Stimulated activated CD4-positive, alpha-beta T cell treated with anti-CD3 and anti-CD28 coated beads, Interleukin-1b, Interleukin-23, amount 100 ng/mL, for 4 hours (primary cell): Measurements from ENCODE around the gene PPP1R3A.

Source experiments
- DNase-seq, 2 donors: peaks; one replicate each; pipeline ENCODE4 v3.0.0-alpha.2; 2020; ENCODE audit warnings: low read depth in 2 of 2

PPP1R3A gene

DNA sequence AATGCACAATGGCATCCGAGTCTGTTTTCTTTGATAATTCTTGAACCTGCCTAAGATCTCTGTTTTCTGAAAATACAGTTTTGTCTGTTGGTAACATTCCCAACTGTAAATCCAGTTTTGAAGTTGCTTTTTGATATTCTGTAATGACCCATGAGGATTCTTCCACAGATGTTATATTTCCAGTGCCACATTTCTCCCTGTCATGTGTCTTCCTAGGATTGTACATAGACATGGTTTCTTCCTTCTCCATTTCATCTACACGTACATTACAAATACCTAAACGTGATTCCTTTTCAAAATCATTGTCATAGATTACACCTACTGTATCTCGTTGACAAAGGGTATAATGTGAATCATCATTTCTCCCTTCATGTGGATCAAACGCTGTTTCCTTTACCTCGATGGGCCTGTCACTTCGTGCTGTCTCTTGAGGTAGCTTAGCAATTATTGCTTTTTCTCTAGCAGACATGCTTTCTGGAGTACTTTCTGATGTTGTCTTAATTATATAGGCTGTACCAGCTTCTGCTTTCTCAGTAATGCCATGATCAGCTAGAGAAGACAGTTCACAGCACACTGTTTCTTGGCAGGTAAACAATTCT lies 40.3 kb downstream of the PPP1R3A start:
- no peak for DNase-seq

GRCh38 chr7:113875224-113875623 lies 43.6 kb downstream of the PPP1R3A start:
- DNase-seq, result no peak

DNA sequence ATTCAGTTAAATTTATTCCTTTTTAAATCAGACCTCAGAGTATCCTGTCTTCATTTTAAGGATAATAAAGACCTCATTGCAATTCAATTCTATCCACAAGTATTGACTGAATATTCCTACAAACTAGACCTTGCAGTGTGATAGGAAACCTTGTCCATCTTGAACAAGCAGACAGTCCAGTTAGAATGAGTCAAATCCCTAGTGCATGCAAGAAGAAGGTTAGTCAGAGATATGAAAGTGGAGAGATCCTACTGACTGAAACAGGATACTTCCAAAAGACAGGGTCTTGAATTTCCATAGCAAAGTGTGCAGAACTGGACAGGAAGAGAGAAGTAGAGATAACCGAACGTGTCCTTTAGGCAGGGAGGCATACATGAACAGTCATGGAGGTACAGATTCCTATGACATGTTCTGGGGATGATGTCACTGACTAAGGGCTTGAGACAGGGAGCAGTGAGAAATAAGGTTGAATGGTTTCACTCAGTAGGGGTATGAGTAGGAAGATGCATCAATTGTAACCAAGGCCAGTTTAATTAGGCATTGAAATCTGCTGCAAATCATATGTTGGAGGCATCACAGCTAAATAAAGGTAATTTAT lies 45.2 kb downstream of the PPP1R3A start:
- DNase-seq, result no peak

DNA sequence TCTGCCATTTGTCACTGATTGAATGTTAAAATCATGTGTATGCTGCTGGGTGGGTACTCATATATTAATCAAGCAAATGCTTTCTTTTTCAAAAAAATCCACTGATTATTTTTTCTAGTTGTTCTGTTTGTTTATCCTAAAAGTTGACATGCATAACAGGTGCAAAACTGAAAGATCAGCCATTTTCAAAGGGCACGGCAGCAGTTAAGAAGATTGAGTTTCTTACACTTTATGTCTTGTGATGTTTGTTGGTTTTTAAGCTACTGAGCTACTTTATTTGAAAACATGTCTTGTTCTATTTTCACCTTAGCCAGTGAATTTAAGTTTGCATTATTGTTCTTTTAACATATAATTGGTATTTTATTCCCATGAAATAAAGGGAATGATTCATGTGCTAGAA lies 45.8 kb downstream of the PPP1R3A start:
- no peak for DNase-seq

GRCh38 chr7:113867325-113867724 lies 51.5 kb downstream of the PPP1R3A start:
- DNase-seq, result no peak

- no peak for DNase-seq
These were observed 62.8 kb downstream of the PPP1R3A start for GRCh38 chr7:113856010-113856409.

- no peak for DNase-seq
These were observed 77.9 kb downstream of the PPP1R3A start for GRCh38 chr7:113840954-113841353.

- DNase-seq, result no peak
These were observed 83.4 kb downstream of the PPP1R3A start for GRCh38 chr7:113835367-113835766.

DNA sequence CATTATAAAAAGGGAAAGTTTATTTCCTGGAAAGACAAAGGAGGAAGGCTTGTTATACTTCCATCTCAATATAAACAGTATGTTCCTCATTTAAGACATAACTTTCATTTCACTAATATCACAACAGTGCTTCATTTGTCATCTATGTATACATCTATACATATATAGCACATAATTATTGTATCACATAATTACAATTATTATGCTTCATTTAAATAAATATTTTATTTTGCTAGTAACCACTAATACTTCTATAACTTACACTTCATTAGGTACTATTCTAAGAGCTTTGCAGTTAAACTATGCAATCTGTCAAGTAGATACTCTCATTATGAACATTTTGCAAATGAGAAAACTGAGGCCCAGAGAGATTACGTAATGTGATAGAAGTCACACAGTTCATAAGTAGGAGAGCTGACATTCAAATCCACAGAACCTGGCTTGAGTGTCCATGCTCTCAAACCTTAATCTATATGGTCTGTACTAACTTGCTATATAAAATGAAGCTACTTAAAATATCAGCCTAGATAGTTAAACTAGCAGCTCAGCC lies 86.5 kb downstream of the PPP1R3A start:
- DNase-seq, result no peak

DNA sequence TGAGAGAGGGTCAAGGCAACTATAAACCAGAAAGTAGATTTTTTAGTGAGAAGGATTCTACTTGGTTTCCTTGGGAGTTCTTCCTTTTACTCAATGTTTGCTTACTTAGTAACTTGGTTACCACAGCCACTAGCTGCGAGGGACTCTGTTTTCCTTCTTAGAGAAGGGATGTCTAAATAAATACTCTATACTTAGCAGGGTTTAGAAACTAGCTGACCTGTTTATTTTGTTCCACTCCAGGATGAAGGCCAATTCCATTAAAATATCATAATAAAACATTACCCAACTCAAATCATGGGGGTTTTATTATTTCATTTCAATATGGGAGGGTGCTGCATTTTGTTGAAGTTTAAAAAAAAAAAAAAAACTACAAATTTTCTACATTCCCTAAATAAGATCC lies 87.3 kb downstream of the PPP1R3A start:
- no peak for DNase-seq

DNA sequence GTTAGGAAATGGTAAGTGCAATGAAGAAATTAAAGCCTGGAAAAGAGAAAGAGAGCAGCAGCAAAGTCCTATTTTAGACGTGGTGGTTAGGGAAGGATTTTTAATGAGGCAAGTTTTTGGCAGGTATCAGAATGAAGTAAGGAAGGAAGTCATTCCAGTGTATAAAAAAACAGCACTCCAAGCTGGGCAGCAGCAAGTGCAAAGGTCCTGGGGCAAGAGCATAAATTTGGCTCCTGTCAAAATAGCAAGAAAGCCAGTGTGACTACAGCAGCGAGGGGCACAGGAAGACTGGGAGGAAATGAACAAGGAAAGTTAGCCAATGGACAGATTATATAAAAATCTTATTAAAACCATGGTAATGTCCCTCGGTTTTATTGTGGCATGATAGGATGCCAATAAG lies 90.2 kb downstream of the PPP1R3A start:
- DNase-seq, result no peak
